GM12891 (cell line): Measurements from ENCODE around the gene ASTE1.

Experiments used
- PAX5 ChIP-seq: IDR thresholded peaks from 2 replicates; pipeline ENCODE4 v1.6.1; 2011; ENCODE audit warnings: low read length, moderate library complexity, mild to moderate bottlenecking; ENCODE audit not compliant: insufficient read depth, severe bottlenecking
- POLR2A ChIP-seq: IDR thresholded peaks from 2 replicates; pipeline ENCODE4 v1.6.1; 2011; ENCODE audit warnings: low read depth, low read length, control low read depth
- POLR2AphosphoS5 ChIP-seq: IDR thresholded peaks from 2 replicates; pipeline ENCODE4 v1.6.1; 2011; ENCODE audit warnings: low read depth, low read length, control low read depth
- POU2F2 ChIP-seq: IDR thresholded peaks from 2 replicates; pipeline ENCODE4 v1.6.1; 2011; ENCODE audit warnings: low read depth, mild to moderate bottlenecking, control low read depth, low read length, moderate library complexity
- TAF1 ChIP-seq: IDR thresholded peaks from 2 replicates; pipeline ENCODE4 v1.6.1; 2011; ENCODE audit warnings: low read depth, low read length, control low read depth

- TF ChIP-seq TAF1: no peak
- TF ChIP-seq POLR2A: no peak
- no peak for TF ChIP-seq POLR2AphosphoS5
- TF ChIP-seq POU2F2: no peak
- no peak for TF ChIP-seq PAX5
Measured at GRCh38 chr3:131031660-131032059, 5.0 kb upstream of the ASTE1 start.
